ENCODE results near the gene RPS6KB2.

Gene RPS6KB2

DNA sequence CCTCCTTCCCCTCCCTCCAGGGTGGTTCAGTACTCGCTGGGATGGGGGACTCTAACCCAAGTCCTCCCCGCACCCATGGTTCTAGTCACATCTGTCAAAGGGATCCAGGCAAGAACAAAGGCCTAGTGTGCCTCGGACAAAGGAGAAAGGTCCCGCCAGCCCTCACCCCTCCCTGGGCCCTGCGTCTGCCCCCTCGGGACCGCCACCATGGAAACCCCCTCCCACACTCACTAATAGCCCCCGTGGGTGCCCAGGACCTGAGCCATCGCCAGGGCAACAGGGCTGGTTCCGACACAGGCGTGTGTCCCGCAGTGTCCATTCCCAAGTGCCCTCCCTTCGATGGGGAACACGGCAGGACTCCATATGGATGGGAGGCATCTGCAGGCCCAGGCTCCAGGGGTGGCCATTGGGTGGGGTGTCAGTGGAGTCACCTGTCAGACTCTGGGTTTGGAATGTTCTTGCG lies 17.9 kb upstream of the RPS6KB2 start:
- Histone ChIP-seq H3K36me3 (replicated peaks; ENCODE audit: insufficient read depth, low read length) (no peaks in the 10 kb centered on the region), H3K9ac (ENCODE audit: low read length) (no peak overlapping the region), H3F3A (ENCODE audit: insufficient read depth, low read length) (no peaks in the 10 kb centered on the region; the same call in 1 of the 2 replicates), H3K4me3 (ENCODE audit: low read length) (no peak overlapping the region), H3K79me2 (ENCODE audit: low read length) (no peaks in the 10 kb centered on the region), H3K27me3 (replicated peaks; ENCODE audit: insufficient read depth, low read length) (peaks cover 6% of the 10 kb centered on the region; the same call in 1 of the 2 replicates), H4K20me1 (ENCODE audit: insufficient read depth, low read length) (no peaks in the 10 kb centered on the region), H3K4me1 (ENCODE audit: low read length) (peaks cover 19% of the 10 kb centered on the region), H3K9me2 (replicated peaks; ENCODE audit: insufficient read depth, low read length) (no peaks in the 10 kb centered on the region), H3K27ac (ENCODE audit: low read length) (no peak overlapping the region), H3K4me2 (ENCODE audit: low read depth, low read length) (no peak overlapping the region), H2AFZ (ENCODE audit: low read length) (no peak overlapping the region), H3K9me3 (replicated peaks; ENCODE audit: insufficient read depth, low read length) (no peaks in the 10 kb centered on the region)
- DNase-seq, result no peak
- TF ChIP-seq CTCF (IDR thresholded peaks at IDR 0.05; ENCODE audit: low read length) (no peak), EZH2phosphoT487 (IDR thresholded peaks at IDR 0.05; ENCODE audit: low read length) (no peak), EZH2 (optimal IDR thresholded peaks at IDR 0.05; ENCODE audit: low read depth, low read length) (no peak)

DNA sequence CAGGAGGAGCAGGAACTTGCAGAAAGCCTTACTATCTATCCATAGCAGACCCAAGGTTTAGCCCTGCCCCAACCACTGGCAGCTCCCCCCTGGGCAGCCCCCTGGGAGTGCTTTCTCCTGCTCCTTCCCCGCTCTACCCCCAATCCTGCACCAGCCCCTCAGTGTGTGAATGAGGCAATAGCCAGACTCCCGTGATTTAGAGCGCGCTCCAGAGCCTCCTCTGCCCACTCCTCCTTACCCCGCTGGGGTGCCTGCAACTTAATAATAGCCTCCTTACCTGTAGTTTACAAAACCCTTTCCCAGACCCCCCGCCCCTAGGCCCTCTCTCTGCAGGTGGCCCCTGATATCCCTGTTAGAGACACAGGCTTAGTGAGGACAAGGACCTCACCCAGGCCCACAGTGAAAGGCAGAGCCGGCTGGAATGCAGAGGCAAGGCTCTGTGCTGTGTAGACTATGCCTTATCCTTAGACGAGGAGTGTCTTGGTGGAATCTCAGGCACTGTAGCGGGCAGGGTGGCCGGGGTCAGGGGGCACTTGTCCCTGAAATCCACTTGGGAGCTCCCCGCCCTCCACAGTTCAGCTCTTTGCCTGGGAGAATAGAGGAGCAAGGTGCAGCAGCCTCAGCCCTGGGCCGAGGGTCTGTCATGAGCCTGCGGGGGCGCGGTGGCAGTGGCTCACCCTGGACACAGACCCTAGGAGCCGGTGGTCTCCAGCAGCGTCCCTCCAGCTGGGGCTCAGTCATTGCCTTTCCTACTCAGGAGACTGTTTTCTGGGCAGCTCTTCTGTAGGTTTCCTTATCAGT lies 17.1 kb upstream of the RPS6KB2 start:
- DNase-seq, result no peak
- no peaks in the 10 kb centered on the region for H3K9me3 ChIP-seq (replicated peaks; ENCODE audit: insufficient read depth, low read length)
- no peak overlapping the region for H3K4me3 ChIP-seq (ENCODE audit: low read length)
- H2AFZ ChIP-seq (ENCODE audit: low read length), result no peak overlapping the region
- peaks cover 6% of the 10 kb centered on the region; the same call in 1 of the 2 replicates for H3K27me3 ChIP-seq (replicated peaks; ENCODE audit: insufficient read depth, low read length)
- peaks cover 19% of the 10 kb centered on the region for H3K4me1 ChIP-seq (ENCODE audit: low read length)
- TF ChIP-seq EZH2 (optimal IDR thresholded peaks at IDR 0.05; ENCODE audit: low read depth, low read length), result no peak
- TF ChIP-seq CTCF (IDR thresholded peaks at IDR 0.05; ENCODE audit: low read length), result no peak
- no peak for TF ChIP-seq EZH2phosphoT487 (IDR thresholded peaks at IDR 0.05; ENCODE audit: low read length)
- no peak overlapping the region for H3K9ac ChIP-seq (ENCODE audit: low read length)
- no peaks in the 10 kb centered on the region for H3K36me3 ChIP-seq (replicated peaks; ENCODE audit: insufficient read depth, low read length)
- H3K4me2 ChIP-seq (ENCODE audit: low read depth, low read length), result no peak overlapping the region
- no peak overlapping the region for H3K27ac ChIP-seq (ENCODE audit: low read length)
- H3F3A ChIP-seq (ENCODE audit: insufficient read depth, low read length), result no peaks in the 10 kb centered on the region; the same call in 1 of the 2 replicates
- no peaks in the 10 kb centered on the region for H3K79me2 ChIP-seq (ENCODE audit: low read length)
- H3K9me2 ChIP-seq (replicated peaks; ENCODE audit: insufficient read depth, low read length), result no peaks in the 10 kb centered on the region
- no peaks in the 10 kb centered on the region for H4K20me1 ChIP-seq (ENCODE audit: insufficient read depth, low read length)

GRCh38 chr11:67411785-67412152 lies 16.5 kb upstream of the RPS6KB2 start:
- no peak overlapping the region for H3K9ac ChIP-seq (ENCODE audit: low read length)
- no peak overlapping the region for H3K27ac ChIP-seq (ENCODE audit: low read length)
- no peaks in the 10 kb centered on the region for H3K9me3 ChIP-seq (replicated peaks; ENCODE audit: insufficient read depth, low read length)
- H3K4me1 ChIP-seq (ENCODE audit: low read length), result peaks cover 19% of the 10 kb centered on the region
- no peaks in the 10 kb centered on the region for H3K79me2 ChIP-seq (ENCODE audit: low read length)
- H2AFZ ChIP-seq (ENCODE audit: low read length), result no peak overlapping the region
- no peak overlapping the region for H3K4me2 ChIP-seq (ENCODE audit: low read depth, low read length)
- peaks cover 6% of the 10 kb centered on the region; the same call in 1 of the 2 replicates for H3K27me3 ChIP-seq (replicated peaks; ENCODE audit: insufficient read depth, low read length)
- H3F3A ChIP-seq (ENCODE audit: insufficient read depth, low read length), result no peaks in the 10 kb centered on the region; the same call in 1 of the 2 replicates
- no peaks in the 10 kb centered on the region for H4K20me1 ChIP-seq (ENCODE audit: insufficient read depth, low read length)
- no peaks in the 10 kb centered on the region for H3K36me3 ChIP-seq (replicated peaks; ENCODE audit: insufficient read depth, low read length)
- TF ChIP-seq EZH2 (optimal IDR thresholded peaks at IDR 0.05; ENCODE audit: low read depth, low read length) (no peak), CTCF (IDR thresholded peaks at IDR 0.05; ENCODE audit: low read length) (no peak), EZH2phosphoT487 (IDR thresholded peaks at IDR 0.05; ENCODE audit: low read length) (no peak)
- no peak overlapping the region for H3K4me3 ChIP-seq (ENCODE audit: low read length)
- no peak for DNase-seq
- H3K9me2 ChIP-seq (replicated peaks; ENCODE audit: insufficient read depth, low read length), result no peaks in the 10 kb centered on the region
